GM12878 (cell line): ENCODE data around the gene RFX1. TPM values are rescaled to one million over a fixed set of nuclear protein-coding genes. Genes with fewer than 3 reads are reported as not detected.

Experiments used
- ATAC-seq: fragments of 200-7000 bp; cut with Tn5 transposase; 3 replicates; pipeline ENCODE4 v1.9.1; 2020; ENCODE audit warnings: mild to moderate bottlenecking, moderate library complexity
- BruUV-seq: library from RNA; stranded (reverse); fragments of 400-500 nt; replicated peaks from 2 replicates; lab custom pipeline; 2021; lab: Mats Ljungman, UMichigan
- CTCF ChIA-PET: fragments of 300-600 bp; sonication (Branson Sonifier 250); formaldehyde crosslinking; extraction: SDS; loops from one replicate; lab custom pipeline; 2021; ENCODE audit warnings: inconsistent platforms; lab: Yijun Ruan, JAX
- POLR2A ChIA-PET: fragments of 350-600 bp; formaldehyde crosslinking; extraction: SDS; loops from one replicate; lab custom pipeline; 2021; ENCODE audit warnings: inconsistent platforms; lab: Charles Lee
- RAD21 ChIA-PET: fragments of 300-600 bp; sonication (Branson Sonifier 250); formaldehyde crosslinking; loops from one replicate; lab custom pipeline; 2023; ENCODE audit warnings: antibody characterized with exemption; ENCODE audit not compliant: unreplicated experiment; lab: Charles Lee
- SMC1A ChIA-PET: fragments of 300-600 bp; sonication (Branson Sonifier 250); formaldehyde crosslinking; loops from one replicate; lab custom pipeline; 2023; ENCODE audit not compliant: unreplicated experiment, uncharacterized antibody; lab: Charles Lee
- DNase-seq: peaks from one replicate; pipeline ENCODE4 v3.0.0-alpha.2; 2011; ENCODE audit warnings: low read depth, low spot score
- FAIRE-seq: peaks from 3 replicates; lab custom pipeline; 2011; peaks lifted over from hg19 to GRCh38; lab: Jason Lieb, UNC
- H2AFZ ChIP-seq: 2 replicates; pipeline ENCODE4 v1.6.0; 2011; ENCODE audit warnings: low read depth, low read length, control low read depth; ENCODE audit not compliant: control insufficient read depth
- H3K27ac ChIP-seq: 2 replicates; pipeline ENCODE4 v1.5.1; 2011; ENCODE audit warnings: control low read depth; ENCODE audit not compliant: control insufficient read depth, insufficient read depth
- H3K27me3 ChIP-seq, 2 experiments: replicated peaks in 1 of 2; 2 replicates each; pipeline versions ENCODE4 v1.6.0 to v1.6.1; 2011; ENCODE audit warnings: low read length in 1 of 2; ENCODE audit not compliant: control insufficient read depth in 2 of 2, insufficient read depth in 2 of 2
- H3K36me3 ChIP-seq, 2 experiments: 2 replicates each; pipeline ENCODE4 v1.5.1; 2011; ENCODE audit warnings: low read length in 1 of 2; ENCODE audit not compliant: control insufficient read depth in 2 of 2, insufficient read depth in 2 of 2
- H3K4me1 ChIP-seq: 2 replicates; pipeline ENCODE4 v1.6.1; 2011; ENCODE audit warnings: mild to moderate bottlenecking, low read length, moderate library complexity, mixed read lengths; ENCODE audit not compliant: control insufficient read depth, insufficient read depth
- H3K4me2 ChIP-seq: 2 replicates; pipeline ENCODE4 v1.6.0; 2011; ENCODE audit warnings: control low read depth; ENCODE audit not compliant: control insufficient read depth, insufficient read depth
- H3K4me3 ChIP-seq: fragments of 200-600 bp; sonication (generic); 2 replicates; pipeline ENCODE4 v1.5.1; 2016
- H3K79me2 ChIP-seq: 2 replicates; pipeline ENCODE4 v1.6.0; 2011; ENCODE audit warnings: low read length; ENCODE audit not compliant: control insufficient read depth, insufficient read depth
- H3K9ac ChIP-seq: 2 replicates; pipeline ENCODE4 v1.8.0; 2011; ENCODE audit warnings: low read length, control low read depth, mixed read lengths; ENCODE audit not compliant: control insufficient read depth, insufficient read depth
- H3K9me3 ChIP-seq: replicated peaks from 3 replicates; pipeline ENCODE4 v1.5.1; 2011; ENCODE audit warnings: mild to moderate bottlenecking, low read length; ENCODE audit not compliant: control insufficient read depth, insufficient read depth
- H4K20me1 ChIP-seq: 2 replicates; pipeline ENCODE4 v1.6.0; 2011; ENCODE audit not compliant: control insufficient read depth, insufficient read depth
- CEBPZ ChIP-seq: fragments of 150-350 bp; IDR thresholded peaks from 2 replicates; pipeline ENCODE4 v1.6.1; 2016; ENCODE audit warnings: low read depth, low read length
- ETV6 ChIP-seq, 2 experiments: fragments of 450-650 bp in 1 of 2; IDR thresholded peaks in 1 of 2; conservative IDR thresholded peaks in 1 of 2; 2 replicates each; pipeline ENCODE4 v1.6.1; 2014; ENCODE audit warnings: antibody characterized with exemption in 1 of 2, borderline replicate concordance in 1 of 2, low read depth in 1 of 2, mild to moderate bottlenecking in 1 of 2, moderate library complexity in 1 of 2
- FOS ChIP-seq: IDR thresholded peaks from 3 replicates; pipeline ENCODE4 v1.6.1; 2011; ENCODE audit warnings: borderline replicate concordance; ENCODE audit not compliant: insufficient read length; ENCODE audit errors: extremely low read depth
- MTA2 ChIP-seq: fragments of 450-650 bp; IDR thresholded peaks from 2 replicates; pipeline ENCODE4 v1.6.1; 2016; ENCODE audit warnings: low read depth, mild to moderate bottlenecking, moderate library complexity
- WGBS: methylation state at CpG from one replicate; pipeline ENCODE4 v1.1.6; 2016; ENCODE audit warnings: low lambda C conversion rate; ENCODE audit not compliant: insufficient replicate concordance, insufficient coverage; ENCODE audit errors: missing lambda C conversion rate; 5-methylcytosine and 5-hydroxymethylcytosine counted together
- in situ Hi-C: fragments of 300-500 bp; cut with MboI; formaldehyde crosslinking; loops from 9 replicates; pipeline ENCODE4 v1.14.3; 2018; ENCODE audit warnings: mixed read lengths
- intact Hi-C: fragments of 100-400 bp; cut with micrococcal nuclease; formaldehyde crosslinking; loops from one replicate; pipeline ENCODE4 v1.14.2; 2022; ENCODE audit not compliant: unreplicated experiment
- polyA plus RNA-seq, 11 experiments: library from polyadenylated mRNA; depleted of rRNA in 4 of 11; unstranded in 6 of 11; stranded (reverse) in 5 of 11; fragments of >200 nt; fragmentation: Nextera tagmentation in 4 of 11; fragmentation: Illumina TruSeq in 1 of 11; extraction: Ambion mirVana in 4 of 11; extraction: Trizol in 1 of 11; gene quantifications; 1 replicate in 1 of 11; 2 replicates in 10 of 11; pipeline versions ENCODE4 v1.2.1 to v1.2.3, GENCODE V29; 2011 to 2016; ENCODE audit warnings: inconsistent platforms in 2 of 11, missing spikeins in 2 of 11, low read depth in 1 of 11
- total RNA-seq, 4 experiments: library from RNA; depleted of rRNA in 3 of 4; stranded (reverse); fragments of >200 nt in 3 of 4; fragmentation: Illumina TruSeq in 1 of 4; extraction: Trizol in 1 of 4; gene quantifications; 2 replicates each; pipeline versions ENCODE4 v1.2.1 to v1.2.3, GENCODE V29; 2013 to 2021

Gene RFX1
- total and polyA plus RNA-seq, 10 of the 15 experiments (the other 5 are each of a cell fraction or from before 2014, with no cell fraction given) = 0.05 to 11.0 (median 1.5) TPM

GRCh38 chr19:13998426-13998825, 7.7 kb downstream of the RFX1 start:
- Histone ChIP-seq H3K79me2 (peaks cover 4% of the 10 kb centered on the region), H3K27ac (no peak overlapping the region), H3K9ac (no peak overlapping the region), H3K4me1 (peaks cover 26% of the 10 kb centered on the region), H3K4me2 (no peak overlapping the region), H4K20me1 (no peaks in the 10 kb centered on the region), H3K36me3 (no peaks in the 10 kb centered on the region; a peak in 2 of 4 replicates), H3K27me3 (no peaks in the 10 kb centered on the region), H2AFZ (no peak overlapping the region), H3K9me3 (peaks cover 5% of the 10 kb centered on the region; the same call in 2 of the 3 replicates), H3K4me3 (no peak overlapping the region)
- CTCF ChIA-PET = interaction anchor here (0.6 to 2.4 kb wide), 4 partner anchors 33 to 829 kb away, joined by 3 to 9 read pairs (median 4); partner anchors contain the start of gene IL27RA
- RAD21 ChIA-PET = interaction anchor here (0.5 kb wide), 1 partner anchor 58 kb away, joined by 3 read pairs; no protein-coding TSS in a partner anchor
- WGBS = 100% methylated on average over 1 of the region's 1 CpG
- in situ Hi-C loops = no loop called here
- TF ChIP-seq CEBPZ (no peak), ETV6 (conservative IDR thresholded peaks at IDR 0.05 in 1 of 2, IDR thresholded peaks at IDR 0.05 in 1 of 2; ENCODE audit: borderline replicate concordance in 1 of 2, low read depth in 1 of 2) (no peak), FOS (no peak), MTA2 (no peak)
- FAIRE-seq (no peak), ATAC-seq (no peak), DNase-seq (no peak)
- intact Hi-C loops = no loop called here
- BruUV-seq = no TSS peak
- SMC1A ChIA-PET = interaction anchor here (0.7 to 1.9 kb wide), 4 partner anchors 20 to 54 kb away, joined by 3 to 6 read pairs (median 4); no protein-coding TSS in a partner anchor
- POLR2A ChIA-PET = interaction anchor here (0.8 to 1.4 kb wide), 3 partner anchors 9 to 28 kb away, joined by 3 to 4 read pairs (median 3); no protein-coding TSS in a partner anchor
